ENCODE measurements around the gene SLC46A3.
"Not testable (repeated sequence)": the region's sequence is repeated elsewhere in the genome, so short reads cannot be mapped to it uniquely, and the experiment has no call there.

SLC46A3 gene

GRCh38 chr13:28743020-28743419, 24.2 kb upstream of the SLC46A3 start:
- no peak for DNase-seq (ENCODE audit: low spot score)
- TF ChIP-seq CTCF (IDR thresholded peaks at IDR 0.05; ENCODE audit: extremely low read depth, missing control alignments): no peak

- DNase-seq (ENCODE audit: low spot score): not testable (repeated sequence)
Measured at GRCh38 chr13:28742445-28742844, 23.7 kb upstream of the SLC46A3 start.

GRCh38 chr13:28741084-28741491, 22.3 kb upstream of the SLC46A3 start:
- no peak for DNase-seq (ENCODE audit: low spot score)
- no peak for TF ChIP-seq CTCF (IDR thresholded peaks at IDR 0.05; ENCODE audit: extremely low read depth, missing control alignments)

GRCh38 chr13:28739376-28739775, 20.6 kb upstream of the SLC46A3 start:
- no peak for DNase-seq (ENCODE audit: low spot score)
- TF ChIP-seq CTCF (IDR thresholded peaks at IDR 0.05; ENCODE audit: extremely low read depth, missing control alignments): no peak

- TF ChIP-seq CTCF (IDR thresholded peaks at IDR 0.05; ENCODE audit: extremely low read depth, missing control alignments): no peak
- no peak for DNase-seq (ENCODE audit: low spot score)
Measured at GRCh38 chr13:28735481-28736029, 16.8 kb upstream of the SLC46A3 start.

- DNase-seq (ENCODE audit: low spot score): no peak
- no peak for TF ChIP-seq CTCF (IDR thresholded peaks at IDR 0.05; ENCODE audit: extremely low read depth, missing control alignments)
Measured at GRCh38 chr13:28734906-28735305, 16.1 kb upstream of the SLC46A3 start.

- no peak for DNase-seq (ENCODE audit: low spot score)
- no peak for TF ChIP-seq CTCF (IDR thresholded peaks at IDR 0.05; ENCODE audit: extremely low read depth, missing control alignments)
Measured at GRCh38 chr13:28730762-28731161, 12.0 kb upstream of the SLC46A3 start.

GRCh38 chr13:28729541-28729940, 10.8 kb upstream of the SLC46A3 start:
- no peak for TF ChIP-seq CTCF (IDR thresholded peaks at IDR 0.05; ENCODE audit: extremely low read depth, missing control alignments)
- DNase-seq (ENCODE audit: low spot score): no peak
